ENCODE results near the gene GATA2.

Gene GATA2

DNA sequence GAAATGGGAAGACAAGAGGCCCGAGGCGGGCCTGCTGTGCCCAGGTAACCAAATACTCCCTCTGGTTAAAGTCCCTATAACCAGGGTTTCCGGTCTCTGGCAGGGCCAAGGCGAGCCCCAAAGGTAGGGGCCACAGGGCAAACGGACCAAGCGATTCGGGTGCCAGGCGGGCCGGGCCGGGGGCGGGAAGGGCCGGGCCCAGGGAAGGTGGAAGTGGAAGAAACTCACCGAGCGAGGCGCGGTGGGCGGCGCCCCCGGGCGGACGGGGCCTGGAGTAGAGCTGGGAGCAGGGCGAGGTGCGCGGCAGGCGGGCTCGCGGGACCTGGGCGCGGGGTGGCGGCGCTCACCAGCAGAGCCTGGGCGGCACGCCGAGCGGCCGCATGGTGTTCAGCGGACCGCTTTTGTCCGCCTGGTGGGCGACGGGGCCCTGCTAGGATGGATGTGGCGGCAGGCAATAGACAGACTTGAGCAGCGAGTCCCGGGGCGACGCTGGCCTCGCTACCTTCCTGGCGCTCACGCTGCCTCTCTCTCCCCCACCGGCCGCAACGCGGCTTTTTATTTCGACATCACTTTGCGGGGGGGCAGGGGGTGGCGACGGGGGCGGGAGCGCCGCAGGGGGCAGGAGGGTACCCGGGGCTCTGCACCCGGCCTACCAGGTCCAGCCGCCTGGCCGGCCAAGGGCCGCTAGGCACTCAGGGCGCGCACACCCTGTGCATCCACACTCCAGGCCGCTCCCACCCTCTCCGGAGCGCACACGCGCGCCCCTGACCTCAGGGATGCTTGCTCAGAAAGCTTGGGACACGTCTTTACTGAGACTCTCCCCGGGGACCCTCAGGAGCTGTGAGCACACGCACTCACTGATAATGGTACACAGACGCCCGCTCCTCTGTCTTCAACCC lies at the start of gene GATA2:
Gene GATA2, minus strand, starts transcription at position 531 of the 899 bp plus-strand sequence. CDS start 6,170 bp downstream, outside the sequence.
- DNase-seq (ENCODE audit: low read depth in 2 of 3, low spot score in 1 of 3) = no peak

DNA sequence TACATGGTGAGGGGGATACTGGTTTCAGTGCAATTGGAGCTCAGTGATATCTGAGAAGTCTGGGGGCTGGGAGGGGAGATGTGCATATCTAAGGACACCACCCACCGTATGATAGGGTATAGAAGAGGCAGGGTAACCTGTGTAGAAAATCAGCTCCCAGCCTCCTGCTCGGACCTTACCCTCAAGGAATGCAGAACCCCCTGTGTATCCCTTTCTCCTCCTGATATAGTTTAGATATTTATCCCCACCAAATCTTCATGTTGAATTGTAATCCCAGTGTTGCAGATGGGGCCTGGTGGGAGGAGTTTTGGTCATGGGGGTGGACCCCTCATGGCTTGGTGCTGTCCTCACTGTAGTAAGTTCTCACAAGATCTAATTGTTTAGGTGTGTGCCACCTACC lies 48.2 kb upstream of the GATA2 start:
- DNase-seq (ENCODE audit: low read depth in 2 of 3, low spot score in 1 of 3) = no peak

DNA sequence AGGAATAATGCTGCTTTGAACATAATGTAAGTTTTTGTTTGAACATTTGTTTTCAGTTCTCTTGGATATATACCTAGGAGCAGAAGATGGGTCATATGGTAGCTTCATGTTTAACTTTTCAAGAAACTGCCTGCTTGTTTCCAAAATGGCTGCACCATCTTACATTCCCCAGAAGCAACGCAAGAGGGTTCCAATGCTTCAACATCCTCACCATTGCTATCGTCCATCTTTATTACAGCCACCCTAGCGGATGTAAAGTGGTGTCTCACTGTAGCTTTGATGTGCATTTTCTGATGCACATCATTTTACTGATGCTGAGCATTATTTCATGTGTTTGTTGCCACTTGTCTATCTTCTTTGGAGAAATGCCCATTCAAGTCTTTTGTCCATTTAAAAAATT lies 46.4 kb upstream of the GATA2 start:
- no peak for DNase-seq (ENCODE audit: low read depth in 2 of 3, low spot score in 1 of 3)

- DNase-seq (ENCODE audit: low read depth in 2 of 3, low spot score in 1 of 3) = no peak
Measured at GRCh38 chr3:128537091-128537703, 44.2 kb upstream of the GATA2 start.

GRCh38 chr3:128532012-128532983 lies 39.3 kb upstream of the GATA2 start:
- no peak for DNase-seq (ENCODE audit: low read depth in 2 of 3, low spot score in 1 of 3)

- no peak for DNase-seq (ENCODE audit: low read depth in 2 of 3, low spot score in 1 of 3)
Measured at GRCh38 chr3:128524374-128525299, 31.6 kb upstream of the GATA2 start.

- DNase-seq (ENCODE audit: low read depth in 2 of 3, low spot score in 1 of 3) = no peak
Measured at GRCh38 chr3:128523591-128523990, 30.6 kb upstream of the GATA2 start.

DNA sequence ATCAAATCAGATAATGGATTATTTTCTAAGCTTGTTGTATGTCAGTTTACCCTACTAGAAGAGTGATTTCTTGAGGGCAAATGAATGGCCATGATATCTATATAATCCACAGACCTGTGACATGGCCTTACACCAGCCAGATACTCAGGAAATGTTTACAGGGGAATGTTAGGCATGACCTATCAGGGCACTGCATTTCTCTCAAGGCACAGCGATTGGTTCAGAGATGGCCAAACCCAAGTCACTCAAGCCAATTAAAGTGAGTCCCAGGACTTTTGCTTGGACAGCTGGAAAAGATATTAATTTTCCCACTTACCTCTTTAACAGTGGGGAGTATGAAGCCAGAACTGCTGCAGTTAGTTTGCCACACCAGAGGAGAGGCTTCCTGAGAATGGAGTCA lies 28.7 kb upstream of the GATA2 start:
- no peak for DNase-seq (ENCODE audit: low read depth in 2 of 3, low spot score in 1 of 3)

DNA sequence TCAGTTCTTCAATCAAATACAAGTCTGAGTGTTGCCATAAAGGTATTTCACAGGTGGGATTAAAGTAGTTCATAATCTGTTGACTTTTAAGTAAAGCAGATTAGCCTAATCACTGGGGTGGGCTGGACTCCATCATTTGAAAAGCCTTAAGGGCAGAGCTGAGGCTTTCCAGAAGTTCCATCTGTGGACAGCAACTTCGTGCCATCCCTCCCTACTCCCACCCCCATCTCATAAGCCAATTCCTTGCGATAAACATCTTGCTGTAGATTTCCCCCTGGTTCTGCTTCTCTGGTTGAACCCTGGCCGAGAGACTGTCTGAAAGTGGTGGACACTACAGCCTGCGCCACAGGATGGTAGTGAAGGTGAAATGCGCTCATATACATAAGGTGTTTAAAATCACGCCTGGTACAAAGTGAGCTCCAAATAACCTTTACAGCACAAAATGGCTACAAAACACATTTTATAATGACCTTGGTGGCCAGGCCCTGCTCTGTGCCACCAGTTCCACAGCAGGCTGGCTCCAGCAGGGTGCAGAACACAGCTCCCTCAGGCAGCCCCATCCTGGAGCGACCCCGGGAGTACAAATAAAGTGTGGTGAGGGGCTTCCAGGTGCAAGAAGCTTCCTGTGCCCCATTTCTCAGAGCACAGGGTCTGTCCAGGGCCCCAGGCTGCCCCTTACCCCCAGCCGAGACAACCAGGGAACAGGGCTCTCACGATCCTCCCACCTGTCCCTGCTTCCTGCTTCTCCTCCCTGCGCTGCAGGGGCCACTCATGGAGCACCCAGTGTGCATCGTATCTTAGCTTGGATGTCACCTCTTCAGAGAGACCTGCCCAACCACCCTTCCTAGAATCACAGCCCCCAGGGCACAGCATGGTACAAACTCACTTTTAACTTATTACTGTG lies 25.8 kb upstream of the GATA2 start:
- DNase-seq (ENCODE audit: low read depth in 2 of 3, low spot score in 1 of 3) = no peak

GRCh38 chr3:128517648-128518047 lies 24.6 kb upstream of the GATA2 start:
- DNase-seq (ENCODE audit: low read depth in 2 of 3, low spot score in 1 of 3) = no peak

GRCh38 chr3:128515967-128516366 lies 23.0 kb upstream of the GATA2 start:
- no peak for DNase-seq (ENCODE audit: low read depth in 2 of 3, low spot score in 1 of 3)

DNA sequence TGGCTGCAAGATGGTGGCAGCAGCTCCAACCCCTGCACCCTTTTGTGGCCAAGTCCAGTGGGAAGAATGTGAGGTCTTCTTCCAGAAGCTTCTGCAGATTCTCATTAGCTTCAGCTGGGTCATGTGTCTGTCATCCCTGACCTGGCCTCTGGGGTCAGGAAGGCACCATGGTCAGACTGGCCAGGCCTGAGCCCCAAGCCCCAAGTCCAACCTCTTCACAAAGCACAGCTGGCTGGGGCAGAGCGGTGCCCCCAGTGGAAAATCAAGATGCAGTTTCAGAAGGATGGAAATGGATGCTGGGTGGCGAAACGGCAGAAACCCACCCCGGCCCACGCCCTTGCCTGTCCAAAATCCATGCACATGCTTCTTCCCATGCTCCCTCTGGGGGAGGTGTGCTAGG lies 15.9 kb upstream of the GATA2 start:
- no peak for DNase-seq (ENCODE audit: low read depth in 2 of 3, low spot score in 1 of 3)

DNA sequence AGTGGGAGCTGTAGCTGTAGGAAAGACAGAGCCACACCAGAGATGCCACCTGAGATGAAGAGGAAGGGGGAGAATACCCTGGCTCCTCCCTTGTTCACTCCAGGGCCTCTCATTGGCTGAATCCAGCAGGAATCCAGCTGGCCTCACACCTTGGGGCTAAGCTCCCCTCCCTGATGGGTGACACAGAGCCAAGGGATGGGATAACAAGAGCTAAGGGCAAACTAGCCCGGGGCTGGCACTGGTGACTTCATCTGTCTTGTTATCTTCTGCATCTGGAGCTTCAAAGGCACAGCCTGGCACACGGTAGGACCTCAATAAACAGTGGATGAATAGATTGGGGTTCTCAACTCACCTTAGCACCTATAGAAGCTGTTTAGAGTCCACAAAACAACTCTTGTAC lies 13.8 kb upstream of the GATA2 start:
- DNase-seq (ENCODE audit: low read depth in 2 of 3, low spot score in 1 of 3) = no peak

GRCh38 chr3:128505771-128506170 lies 12.8 kb upstream of the GATA2 start:
- DNase-seq (ENCODE audit: low read depth in 2 of 3, low spot score in 1 of 3) = no peak

DNA sequence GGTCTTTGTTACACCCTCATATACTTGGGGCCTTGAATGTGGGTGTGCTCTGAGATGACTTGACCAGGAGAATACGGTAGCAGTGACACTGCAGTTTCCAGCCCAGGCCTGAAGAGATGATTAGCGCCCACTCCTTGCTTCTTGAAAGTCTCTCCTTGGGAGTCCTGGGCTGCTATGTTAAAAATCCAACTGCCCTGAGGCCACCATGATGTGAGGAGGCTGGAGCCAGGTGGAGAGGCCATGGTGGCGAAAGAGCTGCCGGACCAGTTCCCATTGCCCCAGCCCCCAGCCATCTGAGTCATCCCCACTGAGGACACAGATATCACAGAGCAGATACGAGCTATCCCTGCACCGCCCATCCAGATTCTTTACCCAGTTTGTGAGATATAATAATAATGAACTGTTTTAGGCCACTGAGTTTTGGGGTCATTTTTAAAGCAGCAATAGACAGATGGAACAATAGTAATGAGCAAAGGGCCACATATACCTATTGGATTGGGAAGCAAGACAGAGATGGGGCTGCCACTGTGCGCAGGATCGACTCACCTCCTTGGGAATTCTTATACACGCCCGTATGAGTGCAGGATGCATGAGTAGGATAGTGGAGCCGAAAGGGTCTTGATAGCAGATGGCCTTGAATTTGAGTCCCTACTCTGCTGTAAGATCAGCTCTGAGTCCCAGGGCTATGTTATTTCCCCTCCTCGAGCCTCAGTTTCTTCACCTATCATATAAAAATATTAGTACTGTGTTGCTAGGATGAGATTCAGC lies 12.1 kb upstream of the GATA2 start:
- no peak for DNase-seq (ENCODE audit: low read depth in 2 of 3, low spot score in 1 of 3)

DNA sequence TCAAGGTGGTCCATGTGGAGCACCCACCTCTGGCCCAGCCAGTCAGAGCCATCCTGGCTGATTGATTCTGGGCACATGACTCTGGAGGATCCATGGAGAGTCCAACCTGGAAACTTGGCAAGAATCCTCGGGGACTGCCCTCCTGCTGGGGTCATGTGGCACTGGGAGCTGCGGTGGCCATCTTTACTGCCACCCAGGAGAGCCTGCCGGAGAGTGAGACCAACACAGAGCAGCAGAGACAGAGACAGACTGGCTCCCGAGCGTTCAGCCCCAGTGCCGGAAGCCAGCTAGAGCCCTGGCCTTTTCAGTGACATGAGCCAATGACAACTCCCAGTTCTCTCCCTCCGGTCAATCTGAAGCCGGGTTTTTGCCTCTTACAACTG lies 11.5 kb upstream of the GATA2 start:
- DNase-seq (ENCODE audit: low read depth in 2 of 3, low spot score in 1 of 3) = no peak

DNA sequence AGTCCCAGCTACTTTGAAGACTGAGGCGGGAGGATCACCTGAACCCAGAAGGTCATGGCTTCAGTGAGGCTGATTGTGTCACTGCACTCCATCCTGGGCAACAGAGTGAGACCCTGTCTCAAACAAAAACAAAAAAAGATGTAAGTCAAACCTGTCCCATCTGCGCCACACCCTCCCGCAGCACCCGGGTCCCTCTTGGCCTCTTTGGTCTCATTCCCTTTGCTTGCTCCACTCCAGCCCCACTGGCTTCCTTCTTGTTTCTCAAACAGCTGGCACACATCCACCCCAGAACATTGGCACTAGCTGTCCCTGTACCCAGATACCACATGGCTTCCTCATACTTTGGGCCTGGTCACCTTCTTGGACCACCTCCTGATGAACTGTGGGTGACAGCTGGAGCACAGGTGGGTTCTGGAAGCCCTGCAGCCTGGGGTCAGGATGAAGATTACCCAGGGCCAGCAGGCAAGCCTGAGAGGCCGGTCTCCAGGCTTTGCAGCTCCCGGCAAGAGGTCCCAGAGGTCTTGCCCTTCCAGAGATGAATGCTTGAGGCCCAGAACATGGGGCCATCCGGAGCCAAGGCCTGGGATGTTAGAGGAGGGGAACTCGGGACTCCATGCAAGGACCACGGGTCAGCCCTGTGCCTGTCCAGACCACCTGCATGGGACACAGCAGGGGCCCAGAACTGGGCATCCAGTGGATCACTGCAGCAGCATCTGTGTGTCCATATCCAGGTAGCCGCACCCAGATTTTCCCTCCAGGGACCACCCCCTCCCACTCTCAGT lies 10.9 kb upstream of the GATA2 start:
- DNase-seq (ENCODE audit: low read depth in 2 of 3, low spot score in 1 of 3) = no peak

DNA sequence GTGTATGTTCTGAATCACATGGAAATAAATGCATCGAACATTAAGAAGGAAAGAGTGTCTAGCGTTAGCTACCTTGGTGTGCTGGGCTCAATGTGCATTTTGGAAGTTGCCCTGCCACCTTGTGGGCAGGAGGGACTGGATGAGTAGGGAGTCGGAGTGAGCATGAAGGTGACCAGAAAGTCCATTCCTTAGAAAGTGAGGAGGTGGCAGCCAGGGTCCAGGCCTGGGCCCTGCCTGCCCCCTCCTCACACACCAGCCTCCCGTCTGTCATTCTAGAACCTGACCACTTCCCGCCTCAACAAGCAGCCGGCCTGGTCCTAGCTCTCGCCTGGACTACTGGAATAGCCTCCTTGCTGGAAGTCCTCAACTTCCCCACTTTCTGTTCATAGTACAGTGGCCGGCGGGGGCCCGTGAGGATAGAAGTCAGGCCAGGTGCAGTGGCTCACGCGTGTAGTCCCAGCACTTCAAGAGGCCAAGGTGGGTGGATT lies 10.2 kb upstream of the GATA2 start:
- no peak for DNase-seq (ENCODE audit: low read depth in 2 of 3, low spot score in 1 of 3)
